Measurements from ENCODE around the gene ZFYVE1. TPM values are rescaled to one million over a fixed set of nuclear protein-coding genes. Genes with fewer than 3 reads are reported as not detected.
"Not testable (repeated sequence)": the region's sequence is repeated elsewhere in the genome, so short reads cannot be mapped to it uniquely, and the experiment has no call there.

ZFYVE1 gene
- total RNA-seq, 2 experiments from 2014 or later, result 7.2 to 10.4 TPM

DNA sequence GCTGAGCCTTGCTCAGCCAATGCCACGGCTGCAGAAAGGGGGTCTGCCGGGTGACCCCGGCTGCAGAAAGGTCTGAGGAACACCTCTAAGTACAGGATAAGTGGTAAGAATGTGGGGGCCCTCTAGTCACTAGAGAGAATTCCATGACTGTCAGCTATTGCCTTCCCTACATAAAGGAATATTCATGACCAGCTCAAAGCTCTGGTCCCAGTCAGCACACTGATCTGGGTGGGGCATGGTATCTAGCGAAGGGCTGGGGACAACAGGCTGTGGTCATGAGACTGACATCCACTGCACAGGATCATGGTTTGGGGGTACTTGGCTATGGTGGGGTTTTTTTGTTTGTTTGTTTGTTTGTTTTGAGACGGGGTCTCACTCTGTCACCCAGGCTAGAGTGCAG is 58.6 kb downstream of the ZFYVE1 start:
- Mint-ChIP-seq H3K4me1 (ENCODE audit: low read depth) (peaks cover 14% of the 10 kb centered on the region), H3K4me3 (no peak overlapping the region), H3K9me3 (no peaks in the 10 kb centered on the region), H3K36me3 (ENCODE audit: low read depth) (peaks cover 19% of the 10 kb centered on the region), H3K27me3 (no peaks in the 10 kb centered on the region), H3K27ac (no peak overlapping the region)
- DNase-seq (no peak), ATAC-seq (no peak)
- TF ChIP-seq, protein P1, sequence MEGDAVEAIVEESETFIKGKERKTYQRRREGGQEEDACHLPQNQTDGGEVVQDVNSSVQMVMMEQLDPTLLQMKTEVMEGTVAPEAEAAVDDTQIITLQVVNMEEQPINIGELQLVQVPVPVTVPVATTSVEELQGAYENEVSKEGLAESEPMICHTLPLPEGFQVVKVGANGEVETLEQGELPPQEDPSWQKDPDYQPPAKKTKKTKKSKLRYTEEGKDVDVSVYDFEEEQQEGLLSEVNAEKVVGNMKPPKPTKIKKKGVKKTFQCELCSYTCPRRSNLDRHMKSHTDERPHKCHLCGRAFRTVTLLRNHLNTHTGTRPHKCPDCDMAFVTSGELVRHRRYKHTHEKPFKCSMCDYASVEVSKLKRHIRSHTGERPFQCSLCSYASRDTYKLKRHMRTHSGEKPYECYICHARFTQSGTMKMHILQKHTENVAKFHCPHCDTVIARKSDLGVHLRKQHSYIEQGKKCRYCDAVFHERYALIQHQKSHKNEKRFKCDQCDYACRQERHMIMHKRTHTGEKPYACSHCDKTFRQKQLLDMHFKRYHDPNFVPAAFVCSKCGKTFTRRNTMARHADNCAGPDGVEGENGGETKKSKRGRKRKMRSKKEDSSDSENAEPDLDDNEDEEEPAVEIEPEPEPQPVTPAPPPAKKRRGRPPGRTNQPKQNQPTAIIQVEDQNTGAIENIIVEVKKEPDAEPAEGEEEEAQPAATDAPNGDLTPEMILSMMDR (IDR thresholded peaks at IDR 0.05), result no peak
- intact Hi-C loops (cut with micrococcal nuclease), result no loop called here
- CTCF ChIA-PET, result interaction anchor here (1.6 kb wide), 1 partner anchor 20 kb away, joined by 5 read pairs; no protein-coding TSS in a partner anchor
- POLR2A ChIA-PET, result no interaction called here

DNA sequence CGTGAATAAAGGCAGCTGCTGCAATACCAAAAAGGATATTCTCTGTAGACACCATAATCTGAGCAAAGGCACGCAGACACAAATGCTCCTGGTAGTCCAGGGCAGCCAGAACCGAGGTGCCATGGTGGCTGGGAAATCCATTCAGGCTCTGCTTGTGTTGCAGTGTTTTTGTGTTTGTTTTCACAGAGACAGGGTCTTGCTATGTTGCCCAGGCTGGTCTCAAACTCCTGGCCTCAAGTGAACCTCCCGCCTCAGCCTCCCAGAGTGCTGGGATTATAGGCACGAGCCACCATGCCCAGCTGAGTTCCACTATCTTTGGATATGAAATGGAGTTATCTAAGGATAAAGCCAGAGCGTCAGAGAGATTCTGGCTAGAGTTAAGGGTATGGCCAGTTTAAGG is 60.9 kb downstream of the ZFYVE1 start:
- Mint-ChIP-seq H3K27ac (no peak overlapping the region), H3K4me1 (ENCODE audit: low read depth) (peaks cover 18% of the 10 kb centered on the region), H3K9me3 (no peaks in the 10 kb centered on the region), H3K36me3 (ENCODE audit: low read depth) (peaks cover 24% of the 10 kb centered on the region), H3K27me3 (no peaks in the 10 kb centered on the region), H3K4me3 (no peak overlapping the region)
- CTCF ChIA-PET, result interaction anchor here (0.7 kb wide), 1 partner anchor 18 kb away, joined by 3 read pairs; no protein-coding TSS in a partner anchor
- ATAC-seq (no peak), DNase-seq (no peak)
- TF ChIP-seq, protein P1 (IDR thresholded peaks at IDR 0.05), result no peak
- intact Hi-C loops (cut with micrococcal nuclease), result no loop called here
- POLR2A ChIA-PET, result no interaction called here

GRCh38 chr14:72965249-72965648 is 61.7 kb downstream of the ZFYVE1 start:
- Mint-ChIP-seq H3K4me1 (ENCODE audit: low read depth) (peaks cover 18% of the 10 kb centered on the region), H3K4me3 (no peak overlapping the region), H3K36me3 (ENCODE audit: low read depth) (peaks cover 27% of the 10 kb centered on the region), H3K27ac (no peak overlapping the region), H3K9me3 (no peaks in the 10 kb centered on the region), H3K27me3 (no peaks in the 10 kb centered on the region)
- ATAC-seq (no peak), DNase-seq (peak; percentile 8)
- TF ChIP-seq, protein P1 (IDR thresholded peaks at IDR 0.05), result no peak
- intact Hi-C loops (cut with micrococcal nuclease), result no loop called here
- CTCF ChIA-PET, result no interaction called here
- POLR2A ChIA-PET, result interaction anchor here (1.8 kb wide), 1 partner anchor 11 kb away, joined by 3 read pairs; no protein-coding TSS in a partner anchor

- DNase-seq (peak; percentile 31), ATAC-seq (peak; percentile 14)
- Mint-ChIP-seq H3K9me3 (no peaks in the 10 kb centered on the region), H3K27me3 (no peaks in the 10 kb centered on the region), H3K4me3 (no peak overlapping the region), H3K4me1 (ENCODE audit: low read depth) (peaks cover 18% of the 10 kb centered on the region), H3K27ac (no peak overlapping the region), H3K36me3 (ENCODE audit: low read depth) (peaks cover 18% of the 10 kb centered on the region)
- intact Hi-C loops (cut with micrococcal nuclease), result no loop called here
- ChIA-PET POLR2A (interaction anchor here (1.3 kb wide), 1 partner anchor 9 kb away, joined by 3 read pairs; no protein-coding TSS in a partner anchor), CTCF (interaction anchor here (1.1 to 2.3 kb wide), 2 partner anchors 14 to 58 kb away, joined by 3 to 12 read pairs; no protein-coding TSS in a partner anchor)
- TF ChIP-seq, protein P1 (IDR thresholded peaks at IDR 0.05), result no peak
Observed at GRCh38 chr14:72962829-72963312, 64.0 kb downstream of the ZFYVE1 start.

- H3K4me3 Mint-ChIP-seq; H3K27ac Mint-ChIP-seq; H3K9me3 Mint-ChIP-seq; DNase-seq; intact Hi-C loops (cut with micrococcal nuclease); ATAC-seq; H3K27me3 Mint-ChIP-seq: not testable (repeated sequence)
- CTCF ChIA-PET, result interaction anchor here (2.3 kb wide), 1 partner anchor 14 kb away, joined by 12 read pairs; no protein-coding TSS in a partner anchor
- POLR2A ChIA-PET, result interaction anchor here (0.6 to 1.3 kb wide), 3 partner anchors 8 to 267 kb away, joined by 3 to 4 read pairs (median 3); no protein-coding TSS in a partner anchor
- peaks cover 21% of the 10 kb centered on the region for H3K36me3 Mint-ChIP-seq (ENCODE audit: low read depth)
- peaks cover 18% of the 10 kb centered on the region for H3K4me1 Mint-ChIP-seq (ENCODE audit: low read depth)
Observed at GRCh38 chr14:72962336-72962754, 64.6 kb downstream of the ZFYVE1 start.
